Aorta (tissue), 5 donors: Measurements from ENCODE around the gene RGS6. TPM values are rescaled to one million over a fixed set of nuclear protein-coding genes. Genes with fewer than 3 reads are reported as not detected.
"Not testable (repeated sequence)": the region's sequence is repeated elsewhere in the genome, so short reads cannot be mapped to it uniquely, and the experiment has no call there.

ENCODE experiments used
- ATAC-seq: fragments of 200-7000 bp; cut with Tn5 transposase; one replicate; pipeline ENCODE4 v1.9.1; 2022; ENCODE audit warnings: moderate library complexity; ENCODE audit not compliant: low FRiP score
- DNase-seq, 2 donors: peaks; one replicate each; pipeline ENCODE4 v3.0.0-alpha.2; 2020
- H3K27ac ChIP-seq, 2 donors: one replicate each; pipeline ENCODE4 v1.5.1; 2013; ENCODE audit warnings: low read length in 2 of 2, mild to moderate bottlenecking in 2 of 2, moderate library complexity in 2 of 2, control low read depth in 1 of 2, inconsistent platforms in 1 of 2, low read depth in 1 of 2
- H3K27me3 ChIP-seq, 2 donors: one replicate each; pipeline ENCODE4 v1.6.1; 2013; ENCODE audit warnings: control low read depth in 1 of 2, low read length in 1 of 2, mild to moderate bottlenecking in 1 of 2, moderate library complexity in 1 of 2; ENCODE audit not compliant: insufficient read depth in 2 of 2, control insufficient read depth in 1 of 2
- H3K36me3 ChIP-seq, 2 donors: one replicate each; pipeline ENCODE4 v1.6.1; 2013; ENCODE audit warnings: control low read depth in 1 of 2, low read length in 1 of 2, mild to moderate bottlenecking in 1 of 2; ENCODE audit not compliant: insufficient read depth in 2 of 2, control insufficient read depth in 1 of 2
- H3K4me1 ChIP-seq, 2 donors: one replicate each; pipeline ENCODE4 v1.6.1; 2013; ENCODE audit warnings: low read length in 2 of 2, control low read depth in 1 of 2, mild to moderate bottlenecking in 1 of 2, moderate library complexity in 1 of 2; ENCODE audit not compliant: insufficient read depth in 2 of 2, control insufficient read depth in 1 of 2
- H3K4me3 ChIP-seq, 2 donors: one replicate each; pipeline ENCODE4 v1.5.1; 2013; ENCODE audit warnings: low read length in 2 of 2, control low read depth in 1 of 2, mild to moderate bottlenecking in 1 of 2
- H3K9me3 ChIP-seq: one replicate; pipeline ENCODE4 v1.6.1; 2013; ENCODE audit warnings: mild to moderate bottlenecking, low read length; ENCODE audit not compliant: control insufficient read depth
- WGBS, 2 donors: extraction: QIAGEN DNeasy Blood & Tissue Kit; methylation state at CpG; one replicate each; pipeline ENCODE4 v1.1.7; 2013; 5-methylcytosine and 5-hydroxymethylcytosine counted together
- intact Hi-C, 2 donors: fragments of 100-400 bp; cut with DNase I; formaldehyde crosslinking; loops; one replicate each; pipeline versions ENCODE4 v1.14.2 to v1.15.0; 2022
- polyA plus RNA-seq, 2 donors: library from polyadenylated mRNA; stranded (reverse); fragments of 200-250 nt; gene quantifications; one replicate each; pipeline ENCODE4 v1.2.3, GENCODE V29; 2013
- total RNA-seq, 2 donors: library from RNA; stranded (reverse); fragmentation: NEBNext Ultra II Directional; extraction: Animal tissue kit (Norgen Biotek cat#: 25700); gene quantifications; one replicate each; pipeline ENCODE4 v1.2.1, GENCODE V29; 2021
- donor health status: healthy with polysubstance abuse.
- donor health status: Bipolar disorder and iron deficiency.
- donor health status: DM: no; HTN: no; CAD: no.
- donor health status: DM: no; HTN: no; CAD: no.
- donor health status: DM: yes; HTN: yes; CAD: no.

Gene RGS6
- total and polyA plus RNA-seq, 4 donors = 0.05 to 2.0 (median 1.8) TPM; not detected in 1

GRCh38 chr14:71939344-71939743, 7.1 kb downstream of the RGS6 start:
- ATAC-seq, H3K4me1 ChIP-seq, H3K36me3 ChIP-seq, H3K9me3 ChIP-seq, H3K4me3 ChIP-seq, H3K27ac ChIP-seq, DNase-seq, H3K27me3 ChIP-seq: not testable (repeated sequence)
- intact Hi-C loops = loop anchor here in 1 of 2 donors (10.0 kb wide), 1 partner anchor 355 kb away; no protein-coding TSS in a partner anchor
- WGBS, 2 donors = 82 to 87% methylated on average over 1 of the region's 1 CpG

DNA sequence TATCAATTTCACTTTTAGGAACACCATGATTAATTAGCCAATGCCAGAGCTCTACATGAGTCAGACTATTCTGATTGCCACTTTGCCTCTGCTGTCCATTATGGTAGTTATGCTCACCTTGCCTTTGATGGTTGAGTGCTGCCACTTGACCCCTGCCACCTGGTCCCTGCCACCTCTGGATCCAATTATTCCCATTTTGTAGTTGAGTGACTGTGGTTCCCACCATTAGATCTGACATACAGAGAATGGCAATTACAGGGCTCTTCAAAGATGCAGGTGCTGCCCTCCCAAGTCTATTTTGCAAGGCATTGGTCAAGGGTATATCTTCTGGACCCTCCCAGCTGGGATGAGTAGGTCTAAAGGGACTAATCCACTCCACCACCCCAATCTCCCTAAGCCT, 8.3 kb downstream of the RGS6 start:
- H3K27ac ChIP-seq, H3K36me3 ChIP-seq, DNase-seq, H3K4me1 ChIP-seq, H3K4me3 ChIP-seq, H3K27me3 ChIP-seq, ATAC-seq, intact Hi-C loops, H3K9me3 ChIP-seq: not testable (repeated sequence)

GRCh38 chr14:71941616-71942015, 9.4 kb downstream of the RGS6 start:
- H3K36me3 ChIP-seq, H3K4me3 ChIP-seq, H3K4me1 ChIP-seq, H3K9me3 ChIP-seq, H3K27ac ChIP-seq, ATAC-seq, intact Hi-C loops, H3K27me3 ChIP-seq, DNase-seq: not testable (repeated sequence)
- 79 to 95% methylated on average over 2 of the region's 2 CpGs for WGBS, 2 donors

GRCh38 chr14:71942904-71943694, 10.9 kb downstream of the RGS6 start:
- H3K4me1 ChIP-seq = no peaks in the 10 kb centered on the region
- H3K4me3 ChIP-seq = no peak overlapping the region
- intact Hi-C loops = no loop called here
- ATAC-seq = no peak
- no peaks in the 10 kb centered on the region for H3K36me3 ChIP-seq
- peaks cover 8% of the 10 kb centered on the region for H3K9me3 ChIP-seq
- 54 to 59% methylated on average over 4 of the region's 4 CpGs for WGBS, 2 donors
- DNase-seq = no peak
- no peaks in the 10 kb centered on the region for H3K27me3 ChIP-seq
- H3K27ac ChIP-seq = no peak overlapping the region

DNA sequence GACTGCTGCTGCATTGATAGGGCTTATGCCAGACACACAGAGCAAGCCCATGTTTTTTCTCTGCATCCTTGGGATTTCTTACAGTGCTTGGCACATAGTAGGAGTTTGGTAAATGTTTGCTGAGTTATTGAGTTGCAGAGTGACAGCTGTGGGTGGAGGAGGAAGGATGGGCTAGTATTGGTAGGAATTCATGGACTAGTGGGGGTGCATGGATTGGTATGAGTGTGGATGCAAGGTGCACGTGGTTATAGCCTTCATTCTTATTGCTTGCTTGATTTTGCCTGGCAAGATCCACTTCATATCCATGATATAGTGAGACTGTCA, 11.4 kb downstream of the RGS6 start:
- no peaks in the 10 kb centered on the region for H3K27me3 ChIP-seq
- H3K36me3 ChIP-seq = no peaks in the 10 kb centered on the region
- DNase-seq (no peak), ATAC-seq (no peak)
- H3K9me3 ChIP-seq = peaks cover 8% of the 10 kb centered on the region
- H3K4me3 ChIP-seq = no peak overlapping the region
- no peak overlapping the region for H3K27ac ChIP-seq
- intact Hi-C loops = no loop called here
- no peaks in the 10 kb centered on the region for H3K4me1 ChIP-seq
- WGBS, 2 donors = 66 to 88% methylated on average over 1 of the region's 1 CpG

- ATAC-seq = no peak
- WGBS, 2 donors = 81 to 85% methylated on average over 5 of the region's 5 CpGs
- H3K27me3 ChIP-seq = no peaks in the 10 kb centered on the region
- intact Hi-C loops = no loop called here
- H3K4me3 ChIP-seq = no peak overlapping the region
- H3K4me1 ChIP-seq = no peaks in the 10 kb centered on the region
- no peaks in the 10 kb centered on the region for H3K9me3 ChIP-seq
- no peaks in the 10 kb centered on the region for H3K36me3 ChIP-seq
- no peak overlapping the region for H3K27ac ChIP-seq
- DNase-seq = no peak
Measured at GRCh38 chr14:71947947-71948500, 15.8 kb downstream of the RGS6 start.

- no peak overlapping the region for H3K4me3 ChIP-seq
- no peaks in the 10 kb centered on the region for H3K36me3 ChIP-seq
- H3K27me3 ChIP-seq = no peaks in the 10 kb centered on the region
- DNase-seq = no peak
- no peaks in the 10 kb centered on the region for H3K4me1 ChIP-seq
- 72 to 82% methylated on average over 6 of the region's 6 CpGs for WGBS, 2 donors
- intact Hi-C loops = no loop called here
- no peaks in the 10 kb centered on the region for H3K9me3 ChIP-seq
- no peak for ATAC-seq
- no peak overlapping the region for H3K27ac ChIP-seq
Measured at GRCh38 chr14:71952381-71953363, 20.4 kb downstream of the RGS6 start.

GRCh38 chr14:71956920-71957563, 24.8 kb downstream of the RGS6 start:
- Histone ChIP-seq H3K27me3 (no peaks in the 10 kb centered on the region), H3K4me1 (no peaks in the 10 kb centered on the region), H3K36me3 (no peaks in the 10 kb centered on the region), H3K27ac (no peak overlapping the region), H3K4me3 (no peak overlapping the region), H3K9me3 (no peaks in the 10 kb centered on the region)
- DNase-seq (no peak), ATAC-seq (no peak)
- intact Hi-C loops = no loop called here
- 51 to 52% methylated on average over 3 of the region's 3 CpGs for WGBS, 2 donors
